HepG2 (cell line): ENCODE data around the gene C9orf85. TPM values are rescaled to one million over a fixed set of nuclear protein-coding genes. Genes with fewer than 3 reads are reported as not detected.

Experiments used
- CREB1 ChIP-seq, 2 experiments: fragments of 450-650 bp in 1 of 2; IDR thresholded peaks; 2 replicates each; pipeline ENCODE4 v1.6.1; 2016 to 2017; ENCODE audit warnings: control low read depth in 1 of 2, mild to moderate bottlenecking in 1 of 2, missing compliant biosample characterization in 1 of 2, missing genetic modification characterization in 1 of 2
- ELF4 ChIP-seq: sonication (generic); formaldehyde crosslinking; IDR thresholded peaks from 2 replicates; pipeline ENCODE4 v1.5.0; 2020; ENCODE audit warnings: missing genetic modification reagents, mild to moderate bottlenecking, moderate library complexity, borderline replicate concordance
- HNRNPLL ChIP-seq: fragments of 200-400 bp; formaldehyde crosslinking; IDR thresholded peaks from 2 replicates; pipeline ENCODE4 v1.6.1; 2017; ENCODE audit warnings: mild to moderate bottlenecking, low read depth, low read length; ENCODE audit not compliant: poor library complexity, severe bottlenecking
- LCORL ChIP-seq, 2 experiments: fragments of 450-650 bp in 1 of 2; sonication (generic) in 1 of 2; formaldehyde crosslinking in 1 of 2; IDR thresholded peaks; 2 replicates each; pipeline versions ENCODE4 v1.5.0 to v1.6.1; 2017 to 2020; ENCODE audit warnings: antibody characterized with exemption in 1 of 2, missing genetic modification reagents in 1 of 2
- PRDM15 ChIP-seq: sonication (generic); formaldehyde crosslinking; IDR thresholded peaks from 2 replicates; pipeline ENCODE4 v1.4.0; 2020; ENCODE audit warnings: missing genetic modification reagents
- SMARCE1 ChIP-seq: fragments of 450-650 bp; IDR thresholded peaks from 2 replicates; pipeline ENCODE4 v1.6.1; 2017; ENCODE audit warnings: borderline replicate concordance
- SPEN ChIP-seq: sonication (generic); formaldehyde crosslinking; IDR thresholded peaks from 2 replicates; pipeline ENCODE4 v1.5.1; 2020; ENCODE audit warnings: low read depth, mild to moderate bottlenecking, missing genetic modification reagents
- SRSF4 ChIP-seq: fragments of 200-400 bp; formaldehyde crosslinking; IDR thresholded peaks from one replicate; pipeline ENCODE4 v1.6.1; 2018; ENCODE audit warnings: mild to moderate bottlenecking, low read depth, low read length, moderate library complexity; ENCODE audit not compliant: poor library complexity, severe bottlenecking
- TFE3 ChIP-seq: IDR thresholded peaks from 2 replicates; pipeline ENCODE4 v1.6.1; 2016
- THAP8 ChIP-seq: sonication (generic); formaldehyde crosslinking; IDR thresholded peaks from 2 replicates; pipeline ENCODE4 v1.5.1; 2020; ENCODE audit warnings: missing genetic modification reagents, mild to moderate bottlenecking, borderline replicate concordance
- YEATS2 ChIP-seq: sonication (generic); formaldehyde crosslinking; IDR thresholded peaks from 2 replicates; pipeline ENCODE4 v1.4.0; 2020; ENCODE audit warnings: missing genetic modification reagents, borderline replicate concordance
- ZHX1 ChIP-seq: sonication (generic); formaldehyde crosslinking; IDR thresholded peaks from 2 replicates; pipeline ENCODE4 v1.8.1; 2022; ENCODE audit warnings: low read depth, mild to moderate bottlenecking, missing genetic modification reagents
- ZNF138 ChIP-seq: sonication (generic); formaldehyde crosslinking; IDR thresholded peaks from 2 replicates; pipeline ENCODE4 v1.5.0; 2020; ENCODE audit warnings: mild to moderate bottlenecking, low read depth, missing genetic modification reagents
- ZNF33B ChIP-seq: sonication (generic); formaldehyde crosslinking; IDR thresholded peaks from 2 replicates; pipeline ENCODE4 v1.5.1; 2020; ENCODE audit warnings: mild to moderate bottlenecking, missing genetic modification reagents
- ZNF562 ChIP-seq: sonication (generic); formaldehyde crosslinking; IDR thresholded peaks from 2 replicates; pipeline ENCODE4 v1.8.0; 2022; ENCODE audit warnings: missing genetic modification reagents, borderline replicate concordance
- ZNF713 ChIP-seq: sonication (generic); formaldehyde crosslinking; IDR thresholded peaks from 2 replicates; pipeline ENCODE4 v1.4.0; 2020; ENCODE audit warnings: mild to moderate bottlenecking, missing genetic modification reagents
- ZNF790 ChIP-seq: sonication (generic); formaldehyde crosslinking; IDR thresholded peaks from 2 replicates; pipeline ENCODE4 v1.8.0; 2022; ENCODE audit warnings: missing genetic modification reagents, mild to moderate bottlenecking, borderline replicate concordance
- ZNF891 ChIP-seq: sonication (generic); formaldehyde crosslinking; IDR thresholded peaks from 2 replicates; pipeline ENCODE4 v1.5.0; 2020; ENCODE audit warnings: mild to moderate bottlenecking, missing genetic modification reagents
- polyA plus RNA-seq, 8 experiments: library from polyadenylated mRNA; depleted of rRNA in 3 of 8; stranded (reverse) in 7 of 8; unstranded in 1 of 8; fragments of >200 nt; fragmentation: Illumina TruSeq in 4 of 8; extraction: Trizol in 4 of 8; gene quantifications; 2 replicates each; pipeline versions ENCODE4 v1.2.1 to v1.2.3, GENCODE V29; 2011 to 2016; ENCODE audit warnings: low read depth in 4 of 8, missing spikeins in 1 of 8, mixed read lengths in 1 of 8; ENCODE audit not compliant: insufficient read depth in 1 of 8
- total RNA-seq, 5 experiments: library from RNA; depleted of rRNA; stranded (reverse); fragments of >200 nt; fragmentation: Illumina TruSeq; extraction: Trizol; gene quantifications; 2 replicates each; pipeline ENCODE4 v1.2.3, GENCODE V29; 2016; ENCODE audit warnings: low read depth in 1 of 5

C9orf85 gene
- total and polyA plus RNA-seq, 2 of the 13 experiments (the other 11 are each of a cell fraction or from before 2014, with no cell fraction given), result 9.9 to 13.9 TPM

- TF ChIP-seq ZHX1 (CRISPR knock-in tag), result no peak
- TF ChIP-seq SPEN, result no peak
- no peak for TF ChIP-seq PRDM15 (CRISPR knock-in tag)
- no peak for TF ChIP-seq ZNF138 (CRISPR knock-in tag)
- no peak for TF ChIP-seq ZNF33B (CRISPR knock-in tag)
- TF ChIP-seq CREB1 (IDR thresholded peaks at IDR 0.05), result no peak
- no peak for TF ChIP-seq CREB1 (CRISPR knock-in tag; IDR thresholded peaks at IDR 0.05)
- no peak for TF ChIP-seq LCORL (IDR thresholded peaks at IDR 0.05)
- peak; percentile 12; the same call in 1 of the 2 replicates for TF ChIP-seq LCORL (CRISPR knock-in tag; IDR thresholded peaks at IDR 0.05)
- TF ChIP-seq YEATS2 (CRISPR knock-in tag), result no peak
- TF ChIP-seq ZNF713 (CRISPR knock-in tag), result no peak
- TF ChIP-seq ZNF562, result no peak
- TF ChIP-seq THAP8 (CRISPR knock-in tag), result no peak
- TF ChIP-seq SRSF4, result no peak
- TF ChIP-seq HNRNPLL, result peak; percentile 17
- no peak for TF ChIP-seq ELF4 (CRISPR knock-in tag)
- 0 out of 2 replicates have a peak, but pooled peaks have one; percentile 48 for TF ChIP-seq ZNF891 (CRISPR knock-in tag)
- TF ChIP-seq SMARCE1, result no peak
- TF ChIP-seq TFE3 (CRISPR knock-in tag), result no peak
- TF ChIP-seq ZNF790 (CRISPR knock-in tag), result 0 out of 2 replicates have a peak, but pooled peaks have one; percentile 21
These were observed 784 bp upstream of the C9orf85 start (continued) for GRCh38 chr9:71910650-71911060.
